Astrocyte (in vitro differentiated cells and primary cell): ENCODE measurements around the gene LIMS1. TPM values are rescaled to one million over a fixed set of nuclear protein-coding genes. Genes with fewer than 3 reads are reported as not detected.
A peak's percentile ranks its signal among the peaks of the same experiment; 100 is the strongest.

Source experiments
- DNase-seq: peaks from one replicate; pipeline ENCODE4 v3.0.0-alpha.2; 2010; ENCODE audit warnings: low read depth
- FAIRE-seq: peaks from 2 replicates; lab custom pipeline; 2011; peaks lifted over from hg19 to GRCh38; lab: Jason Lieb, UNC
- H2AFZ ChIP-seq: 2 replicates; pipeline ENCODE4 v1.6.0; 2012; ENCODE audit warnings: low read depth, low read length, inconsistent platforms
- H3K27ac ChIP-seq: 2 replicates; pipeline ENCODE4 v1.5.1; 2011; ENCODE audit warnings: low read depth, low read length, inconsistent platforms
- H3K27me3 ChIP-seq: 2 replicates; pipeline ENCODE4 v1.6.0; 2011; ENCODE audit warnings: low read length, inconsistent platforms; ENCODE audit not compliant: insufficient read depth
- H3K36me3 ChIP-seq: 2 replicates; pipeline ENCODE4 v1.5.1; 2011; ENCODE audit warnings: low read length, inconsistent platforms; ENCODE audit not compliant: insufficient read depth
- H3K4me1 ChIP-seq: 2 replicates; pipeline ENCODE4 v1.5.1; 2011; ENCODE audit warnings: low read length, inconsistent platforms; ENCODE audit not compliant: insufficient read depth
- H3K4me2 ChIP-seq: 2 replicates; pipeline ENCODE4 v1.6.0; 2012; ENCODE audit warnings: low read length, inconsistent platforms
- H3K4me3 ChIP-seq: 2 replicates; pipeline ENCODE4 v1.5.1; 2011; ENCODE audit warnings: low read depth, mild to moderate bottlenecking, low read length, inconsistent platforms; ENCODE audit not compliant: insufficient read depth
- H3K79me2 ChIP-seq: 2 replicates; pipeline ENCODE4 v1.6.0; 2012; ENCODE audit warnings: mild to moderate bottlenecking, low read length, inconsistent platforms; ENCODE audit not compliant: insufficient read depth
- H3K9ac ChIP-seq: 2 replicates; pipeline ENCODE4 v1.6.0; 2012; ENCODE audit warnings: mild to moderate bottlenecking, low read length, inconsistent platforms
- H3K9me3 ChIP-seq: 2 replicates; pipeline ENCODE4 v1.5.1; 2012; ENCODE audit warnings: low read depth, mild to moderate bottlenecking, low read length, inconsistent platforms; ENCODE audit not compliant: insufficient read depth
- H4K20me1 ChIP-seq: 2 replicates; pipeline ENCODE4 v1.6.0; 2012; ENCODE audit warnings: low read length, inconsistent platforms; ENCODE audit not compliant: insufficient read depth
- H3K27ac Mint-ChIP-seq: one replicate; pipeline ENCODE4 v1.8.0; 2021; ENCODE audit warnings: mild to moderate bottlenecking, mixed read lengths; ENCODE audit not compliant: unreplicated experiment
- H3K27me3 Mint-ChIP-seq: one replicate; pipeline ENCODE4 v1.8.0; 2021; ENCODE audit warnings: low read depth, mixed read lengths; ENCODE audit not compliant: unreplicated experiment
- H3K36me3 Mint-ChIP-seq: one replicate; pipeline ENCODE4 v1.8.0; 2021; ENCODE audit warnings: low read depth, mixed read lengths; ENCODE audit not compliant: unreplicated experiment
- H3K4me1 Mint-ChIP-seq: one replicate; pipeline ENCODE4 v1.8.0; 2021; ENCODE audit warnings: low read depth, mixed read lengths; ENCODE audit not compliant: unreplicated experiment
- H3K4me3 Mint-ChIP-seq: one replicate; pipeline ENCODE4 v1.8.0; 2021; ENCODE audit warnings: mild to moderate bottlenecking, moderate library complexity, mixed read lengths; ENCODE audit not compliant: unreplicated experiment
- H3K9me3 Mint-ChIP-seq: one replicate; pipeline ENCODE4 v1.8.0; 2021; ENCODE audit warnings: mild to moderate bottlenecking, mixed read lengths; ENCODE audit not compliant: unreplicated experiment
- EZH2 ChIP-seq: IDR thresholded peaks from 2 replicates; pipeline ENCODE4 v1.6.1; 2012; ENCODE audit warnings: mild to moderate bottlenecking, low read length, inconsistent platforms; ENCODE audit not compliant: insufficient read depth
- total RNA-seq: library from RNA; stranded (reverse); gene quantifications from 2 replicates; pipeline ENCODE4 v1.2.1, GENCODE V29; 2021
- TF ChIP-seq, protein P1 (sequence below): IDR thresholded peaks from 2 replicates; pipeline ENCODE4 v1.5.1; 2011; ENCODE audit warnings: low read depth, mild to moderate bottlenecking, inconsistent platforms, low read length, moderate library complexity; ENCODE audit not compliant: insufficient read depth

The LIMS1 gene
- total RNA-seq, 1 donor from 2014 or later: 205 TPM

DNA sequence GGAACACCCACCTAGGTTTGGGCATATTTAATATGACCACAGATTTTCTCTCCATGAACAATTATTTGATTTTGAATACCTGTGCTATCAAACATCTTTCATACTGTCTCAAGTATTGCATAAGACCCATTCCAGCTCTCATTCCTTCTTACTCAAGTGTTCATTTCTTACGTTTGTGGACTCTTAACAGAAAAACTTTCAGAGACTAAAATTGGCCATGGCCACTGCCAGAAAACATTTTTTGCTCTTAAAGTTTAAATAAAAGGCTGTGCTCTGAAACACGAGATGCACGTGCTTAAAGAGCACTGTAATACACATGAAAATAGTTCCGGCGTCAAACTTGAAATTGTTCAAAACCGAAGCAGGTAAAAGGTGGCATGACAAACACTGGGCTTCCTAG, 89.3 kb downstream of the LIMS1 start:
- H3K4me1 ChIP-seq: peaks cover 24% of the 10 kb centered on the region
- H2AFZ ChIP-seq: no peak overlapping the region
- no peak overlapping the region for H3K9ac ChIP-seq
- no peak overlapping the region for H3K4me3 Mint-ChIP-seq
- peak overlapping the region; percentile 63 for H3K27ac Mint-ChIP-seq
- H3K79me2 ChIP-seq: peaks cover 99% of the 10 kb centered on the region
- H3K27me3 Mint-ChIP-seq: no peaks in the 10 kb centered on the region
- H3K36me3 Mint-ChIP-seq: no peaks in the 10 kb centered on the region
- DNase-seq (peak; percentile 58), FAIRE-seq (no peak)
- peaks cover 63% of the 10 kb centered on the region for H3K4me1 Mint-ChIP-seq
- H4K20me1 ChIP-seq: peaks cover 66% of the 10 kb centered on the region
- no peak overlapping the region for H3K4me3 ChIP-seq
- no peaks in the 10 kb centered on the region for H3K36me3 ChIP-seq
- H3K9me3 Mint-ChIP-seq: peaks cover 2% of the 10 kb centered on the region
- no peaks in the 10 kb centered on the region for H3K9me3 ChIP-seq
- no peak overlapping the region for H3K27ac ChIP-seq
- no peak overlapping the region for H3K4me2 ChIP-seq
- TF ChIP-seq, protein P1, sequence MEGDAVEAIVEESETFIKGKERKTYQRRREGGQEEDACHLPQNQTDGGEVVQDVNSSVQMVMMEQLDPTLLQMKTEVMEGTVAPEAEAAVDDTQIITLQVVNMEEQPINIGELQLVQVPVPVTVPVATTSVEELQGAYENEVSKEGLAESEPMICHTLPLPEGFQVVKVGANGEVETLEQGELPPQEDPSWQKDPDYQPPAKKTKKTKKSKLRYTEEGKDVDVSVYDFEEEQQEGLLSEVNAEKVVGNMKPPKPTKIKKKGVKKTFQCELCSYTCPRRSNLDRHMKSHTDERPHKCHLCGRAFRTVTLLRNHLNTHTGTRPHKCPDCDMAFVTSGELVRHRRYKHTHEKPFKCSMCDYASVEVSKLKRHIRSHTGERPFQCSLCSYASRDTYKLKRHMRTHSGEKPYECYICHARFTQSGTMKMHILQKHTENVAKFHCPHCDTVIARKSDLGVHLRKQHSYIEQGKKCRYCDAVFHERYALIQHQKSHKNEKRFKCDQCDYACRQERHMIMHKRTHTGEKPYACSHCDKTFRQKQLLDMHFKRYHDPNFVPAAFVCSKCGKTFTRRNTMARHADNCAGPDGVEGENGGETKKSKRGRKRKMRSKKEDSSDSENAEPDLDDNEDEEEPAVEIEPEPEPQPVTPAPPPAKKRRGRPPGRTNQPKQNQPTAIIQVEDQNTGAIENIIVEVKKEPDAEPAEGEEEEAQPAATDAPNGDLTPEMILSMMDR: no peak
- H3K27me3 ChIP-seq: no peaks in the 10 kb centered on the region

- H3K27me3 ChIP-seq: no peaks in the 10 kb centered on the region
- DNase-seq: no peak
- no peak overlapping the region for H3K9ac ChIP-seq
- H3K4me3 ChIP-seq: no peak overlapping the region
- H3K4me2 ChIP-seq: no peak overlapping the region
- no peak overlapping the region for H3K27ac ChIP-seq
- H2AFZ ChIP-seq: no peak overlapping the region
- no peaks in the 10 kb centered on the region for H3K9me3 ChIP-seq
- H3K36me3 Mint-ChIP-seq: peaks cover 2% of the 10 kb centered on the region
- no peaks in the 10 kb centered on the region for H3K36me3 ChIP-seq
- no peak overlapping the region for H3K27ac Mint-ChIP-seq
- no peak for FAIRE-seq
- no peaks in the 10 kb centered on the region for H3K27me3 Mint-ChIP-seq
- peaks cover 99% of the 10 kb centered on the region for H3K79me2 ChIP-seq
- no peak overlapping the region for H3K4me3 Mint-ChIP-seq
- peaks cover 2% of the 10 kb centered on the region for H3K9me3 Mint-ChIP-seq
- peaks cover 71% of the 10 kb centered on the region for H4K20me1 ChIP-seq
- peaks cover 17% of the 10 kb centered on the region for H3K4me1 ChIP-seq
- H3K4me1 Mint-ChIP-seq: peaks cover 61% of the 10 kb centered on the region
- no peak for TF ChIP-seq EZH2
- TF ChIP-seq, protein P1: no peak
These were observed 91.0 kb downstream of the LIMS1 start for GRCh38 chr2:108625186-108625827.

GRCh38 chr2:108625828-108626195, 91.5 kb downstream of the LIMS1 start:
- no peak overlapping the region for H3K27ac Mint-ChIP-seq

More at GRCh38 chr2:108625828-108626195, 91.5 kb downstream of the LIMS1 start:
- Mint-ChIP-seq H3K27me3 (no peaks in the 10 kb centered on the region), H3K4me3 (no peak overlapping the region), H3K4me1 (peaks cover 61% of the 10 kb centered on the region), H3K36me3 (peaks cover 5% of the 10 kb centered on the region), H3K9me3 (peaks cover 2% of the 10 kb centered on the region)
- DNase-seq (no peak), FAIRE-seq (no peak)
- H3K9ac ChIP-seq: no peak overlapping the region
- H3K27me3 ChIP-seq: no peaks in the 10 kb centered on the region
- no peak overlapping the region for H3K27ac ChIP-seq
- no peak overlapping the region for H3K4me2 ChIP-seq
- H4K20me1 ChIP-seq: peaks cover 71% of the 10 kb centered on the region
- H3K9me3 ChIP-seq: no peaks in the 10 kb centered on the region
- no peaks in the 10 kb centered on the region for H3K36me3 ChIP-seq
- no peak overlapping the region for H3K4me3 ChIP-seq
- H3K79me2 ChIP-seq: peaks cover 99% of the 10 kb centered on the region
- H2AFZ ChIP-seq: no peak overlapping the region
- H3K4me1 ChIP-seq: peaks cover 12% of the 10 kb centered on the region
- TF ChIP-seq, protein P1: no peak
- no peak for TF ChIP-seq EZH2
